Stimulated activated CD4-positive, alpha-beta T cell treated with anti-CD3 and anti-CD28 coated beads, Interleukin-2, amount 100 ng/mL, for 24 hours (primary cell): Measurements from ENCODE around the gene SERTM2.

ENCODE experiments used
- DNase-seq, 2 donors: peaks; one replicate each; pipeline ENCODE4 v3.0.0-alpha.2; 2020

The SERTM2 gene

GRCh38 chrX:111561851-111562250 is 50.4 kb downstream of the SERTM2 start:
- DNase-seq: no peak

DNA sequence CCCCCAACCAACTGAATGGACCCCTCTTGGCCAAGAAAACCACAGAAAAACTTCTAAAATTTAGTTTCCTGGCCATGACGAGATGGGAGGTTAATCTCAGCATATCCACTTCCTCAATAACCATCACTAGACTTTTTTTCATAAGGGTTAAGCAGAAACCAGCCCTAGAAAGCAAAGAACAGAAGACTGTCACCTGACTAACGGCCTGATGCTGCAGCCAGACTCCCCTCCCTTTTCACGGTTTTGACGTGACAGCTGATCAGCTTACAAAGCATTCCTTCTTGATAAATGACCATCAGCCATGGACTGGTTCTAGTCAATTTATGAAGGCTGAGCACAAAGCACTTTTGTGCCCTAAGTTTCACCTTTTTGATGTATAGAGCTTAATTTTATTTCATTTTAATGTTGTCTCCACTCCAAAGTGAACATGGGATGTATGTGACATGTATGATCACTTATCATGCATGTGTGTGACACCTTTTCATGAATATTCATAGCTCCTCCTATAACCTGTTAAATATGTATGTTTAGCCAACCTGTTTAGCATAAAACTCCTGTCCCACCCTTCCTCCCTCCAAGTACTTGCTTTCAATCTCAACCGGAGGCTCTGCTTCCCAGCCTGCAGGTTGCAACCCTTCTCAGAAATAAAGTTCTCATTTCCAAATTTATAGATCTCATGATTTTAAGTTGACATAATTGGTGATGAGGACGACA is 56.3 kb downstream of the SERTM2 start:
- no peak for DNase-seq

DNA sequence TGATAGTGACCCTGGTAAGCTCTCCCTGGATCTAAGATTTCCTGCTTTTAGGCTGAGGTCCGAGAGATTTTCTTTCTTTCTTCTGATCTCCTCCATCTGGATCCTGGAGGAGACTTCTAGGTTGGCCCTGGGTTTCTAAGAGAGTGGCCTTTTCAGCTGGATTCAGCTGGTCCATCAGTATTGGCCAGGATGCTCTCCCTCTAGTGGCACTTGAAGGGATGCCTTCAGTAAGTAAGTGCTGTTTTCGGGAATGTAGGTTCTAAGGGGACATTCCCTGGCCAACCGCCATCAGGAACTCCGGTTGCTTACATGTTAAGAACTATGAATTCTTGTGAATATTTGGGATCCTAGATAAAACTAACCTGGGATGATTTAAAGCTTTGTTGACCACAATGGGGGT is 56.9 kb downstream of the SERTM2 start:
- no peak for DNase-seq

- DNase-seq: no peak
Observed at GRCh38 chrX:111568817-111569216, 57.4 kb downstream of the SERTM2 start.
